ENCODE measurements around the gene RCOR1.
A peak's percentile ranks its signal among the peaks of the same experiment; 100 is the strongest.

Gene RCOR1

GRCh38 chr14:102586420-102587104 lies 5.9 kb upstream of the RCOR1 start:
- Histone ChIP-seq H3K9ac (no peak overlapping the region), H3K36me3 (ENCODE audit: insufficient read depth) (no peaks in the 10 kb centered on the region), H3K4me2 (no peak overlapping the region), H3K27ac (no peak overlapping the region), H3K4me1 (ENCODE audit: low read depth, poor library complexity, severe bottlenecking) (peaks cover 6% of the 10 kb centered on the region), H2AFZ (ENCODE audit: low read depth) (no peak overlapping the region), H3K27me3 (ENCODE audit: insufficient read depth, low read depth) (no peaks in the 10 kb centered on the region), H4K20me1 (ENCODE audit: insufficient read depth) (no peaks in the 10 kb centered on the region), H3K79me2 (ENCODE audit: insufficient read depth, low read depth) (no peaks in the 10 kb centered on the region), H3K4me3 (IDR thresholded peaks at IDR 0.05; ENCODE audit: insufficient read depth, low read depth, low read length) (no peak overlapping the region)
- no peak for TF ChIP-seq CTCF (conservative IDR thresholded peaks at IDR 0.05; ENCODE audit: low read depth, low read length)

DNA sequence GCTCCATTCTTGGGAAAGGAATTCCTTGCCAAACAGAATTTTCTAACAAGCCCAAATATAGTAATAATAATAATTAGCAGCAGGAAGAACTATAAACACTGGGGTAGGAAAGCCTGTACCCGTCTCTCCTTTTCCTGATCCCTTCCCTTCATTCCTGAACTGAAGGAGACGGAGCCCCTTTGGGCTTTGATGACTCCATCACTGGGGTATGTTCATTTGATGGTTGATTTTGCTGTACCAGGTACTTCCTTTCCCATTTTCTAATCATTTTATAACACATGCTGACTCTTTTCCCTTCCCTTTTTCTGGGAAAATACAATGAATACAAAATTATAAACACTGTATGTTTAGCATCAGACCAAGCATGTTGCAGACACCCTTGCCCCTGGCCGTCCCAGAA lies 3.6 kb upstream of the RCOR1 start:
- Histone ChIP-seq H3K9ac (no peak overlapping the region), H2AFZ (ENCODE audit: low read depth) (no peak overlapping the region), H3K4me1 (ENCODE audit: low read depth, poor library complexity, severe bottlenecking) (peaks cover 6% of the 10 kb centered on the region), H3K27ac (no peak overlapping the region), H3K27me3 (ENCODE audit: insufficient read depth, low read depth) (no peaks in the 10 kb centered on the region), H4K20me1 (ENCODE audit: insufficient read depth) (no peaks in the 10 kb centered on the region), H3K79me2 (ENCODE audit: insufficient read depth, low read depth) (peaks cover 6% of the 10 kb centered on the region; the same call in 1 of the 2 replicates), H3K36me3 (ENCODE audit: insufficient read depth) (no peaks in the 10 kb centered on the region), H3K4me2 (no peak overlapping the region), H3K4me3 (IDR thresholded peaks at IDR 0.05; ENCODE audit: insufficient read depth, low read depth, low read length) (no peak overlapping the region)
- TF ChIP-seq CTCF (conservative IDR thresholded peaks at IDR 0.05; ENCODE audit: low read depth, low read length) = no peak

DNA sequence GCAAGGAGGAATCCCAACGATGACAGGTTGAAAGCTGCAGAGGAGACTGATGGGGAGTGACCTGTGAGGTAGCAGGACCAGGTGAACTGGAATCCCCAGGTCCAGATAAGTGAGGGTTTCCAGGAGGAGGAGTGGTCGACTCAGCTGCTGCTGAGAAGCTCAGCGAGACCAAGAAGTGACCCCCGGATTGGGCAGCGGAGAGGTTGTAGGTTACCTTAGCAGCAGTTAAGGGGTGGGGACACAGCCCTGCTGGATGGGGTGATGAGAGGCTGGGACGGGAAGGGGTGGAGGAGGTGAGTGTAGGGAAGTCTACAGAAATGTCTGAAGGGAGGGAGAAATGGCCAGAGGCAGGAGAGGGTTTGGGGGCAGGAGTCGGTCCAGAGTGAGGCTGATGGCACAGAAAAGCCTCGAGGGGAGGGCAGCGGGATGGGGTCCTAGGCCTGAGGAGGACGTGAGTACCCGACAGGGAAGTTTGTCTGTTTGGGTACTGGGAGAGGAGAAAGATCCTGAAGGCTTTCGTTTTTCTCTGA lies 2.6 kb upstream of the RCOR1 start:
- TF ChIP-seq CTCF (conservative IDR thresholded peaks at IDR 0.05; ENCODE audit: low read depth, low read length) = no peak
- Histone ChIP-seq H3K4me1 (ENCODE audit: low read depth, poor library complexity, severe bottlenecking) (peaks cover 12% of the 10 kb centered on the region), H3K4me2 (no peak overlapping the region), H3K36me3 (ENCODE audit: insufficient read depth) (no peaks in the 10 kb centered on the region), H3K27ac (no peak overlapping the region), H3K9ac (no peak overlapping the region), H4K20me1 (ENCODE audit: insufficient read depth) (no peaks in the 10 kb centered on the region), H3K27me3 (ENCODE audit: insufficient read depth, low read depth) (no peaks in the 10 kb centered on the region), H3K4me3 (IDR thresholded peaks at IDR 0.05; ENCODE audit: insufficient read depth, low read depth, low read length) (no peak overlapping the region), H3K79me2 (ENCODE audit: insufficient read depth, low read depth) (peaks cover 11% of the 10 kb centered on the region; the same call in 1 of the 2 replicates), H2AFZ (ENCODE audit: low read depth) (no peak overlapping the region)

DNA sequence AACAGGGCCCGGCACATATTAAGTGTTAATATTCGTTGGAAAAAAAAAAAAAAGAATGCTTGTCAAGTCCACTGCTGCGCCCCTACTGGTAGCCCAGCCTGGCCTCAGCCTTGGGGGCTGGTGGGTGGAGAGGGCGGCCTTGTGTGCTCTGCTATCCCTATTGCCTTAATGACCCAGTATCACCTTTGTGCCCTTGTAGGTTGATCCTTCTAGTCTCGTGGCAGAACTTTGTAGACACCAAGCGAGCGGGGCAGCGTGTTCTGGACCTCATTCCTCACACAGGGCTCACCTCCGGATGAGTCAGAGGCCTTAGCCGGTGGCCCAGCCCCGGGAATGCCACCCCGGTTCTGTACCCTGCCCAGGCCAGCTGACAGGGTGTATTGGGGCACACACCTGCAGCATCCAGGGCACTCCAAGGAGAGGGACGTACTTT lies 1.8 kb upstream of the RCOR1 start:
- no peaks in the 10 kb centered on the region for H4K20me1 ChIP-seq (ENCODE audit: insufficient read depth)
- H3K4me1 ChIP-seq (ENCODE audit: low read depth, poor library complexity, severe bottlenecking) = peaks cover 19% of the 10 kb centered on the region
- H2AFZ ChIP-seq (ENCODE audit: low read depth) = no peak overlapping the region
- H3K4me3 ChIP-seq (IDR thresholded peaks at IDR 0.05; ENCODE audit: insufficient read depth, low read depth, low read length) = no peak overlapping the region
- H3K4me2 ChIP-seq = peak overlapping the region; percentile 92
- H3K79me2 ChIP-seq (ENCODE audit: insufficient read depth, low read depth) = peaks cover 12% of the 10 kb centered on the region; the same call in 1 of the 2 replicates
- no peaks in the 10 kb centered on the region for H3K27me3 ChIP-seq (ENCODE audit: insufficient read depth, low read depth)
- no peaks in the 10 kb centered on the region for H3K36me3 ChIP-seq (ENCODE audit: insufficient read depth)
- no peak overlapping the region; the same call in 1 of the 2 replicates for H3K9ac ChIP-seq
- H3K27ac ChIP-seq = no peak overlapping the region
- no peak for TF ChIP-seq CTCF (conservative IDR thresholded peaks at IDR 0.05; ENCODE audit: low read depth, low read length)

All from KMS-11 (cell line).